Stimulated activated CD8-positive, alpha-beta memory T cell treated with anti-CD3 and anti-CD28 coated beads, Interleukin-2, amount 100 ng/mL, for 1 hour (primary cell): ENCODE results near the gene MB21D2.

Experiments
- DNase-seq, 2 donors: peaks; one replicate each; pipeline ENCODE4 v3.0.0-alpha.2; 2020; ENCODE audit warnings: low read depth in 2 of 2

The MB21D2 gene

GRCh38 chr3:192923731-192924130 lies 6.1 kb upstream of the MB21D2 start:
- no peak for DNase-seq

- no peak for DNase-seq
These were observed 4.1 kb upstream of the MB21D2 start for GRCh38 chr3:192921793-192922192.

- DNase-seq, result no peak
These were observed 2.8 kb upstream of the MB21D2 start for GRCh38 chr3:192920411-192920810.

- no peak for DNase-seq
These were observed 2.2 kb upstream of the MB21D2 start for GRCh38 chr3:192919901-192920300.

- no peak for DNase-seq
These were observed 576 bp upstream of the MB21D2 start for GRCh38 chr3:192918275-192918588.

GRCh38 chr3:192917028-192917403 lies 640 bp downstream of the MB21D2 start:
- DNase-seq, result no peak

- no peak for DNase-seq
These were observed 1.2 kb downstream of the MB21D2 start for GRCh38 chr3:192916371-192917027.

GRCh38 chr3:192915722-192916121 lies 1.9 kb downstream of the MB21D2 start:
- no peak for DNase-seq

- no peak for DNase-seq
These were observed 2.4 kb downstream of the MB21D2 start for GRCh38 chr3:192915304-192915703.

GRCh38 chr3:192914848-192915247 lies 2.8 kb downstream of the MB21D2 start:
- no peak for DNase-seq

- DNase-seq, result no peak
These were observed 4.1 kb downstream of the MB21D2 start for GRCh38 chr3:192913540-192913939.

GRCh38 chr3:192911293-192911692 lies 6.4 kb downstream of the MB21D2 start:
- no peak for DNase-seq

- no peak for DNase-seq
These were observed 9.9 kb downstream of the MB21D2 start for GRCh38 chr3:192907784-192908183.

GRCh38 chr3:192906940-192907339 lies 10.7 kb downstream of the MB21D2 start:
- DNase-seq, result no peak

GRCh38 chr3:192905980-192906678 lies 11.5 kb downstream of the MB21D2 start:
- no peak for DNase-seq

GRCh38 chr3:192904632-192905289 lies 12.9 kb downstream of the MB21D2 start:
- no peak for DNase-seq

GRCh38 chr3:192902549-192902948 lies 15.1 kb downstream of the MB21D2 start:
- DNase-seq, result no peak

GRCh38 chr3:192901435-192901834 lies 16.2 kb downstream of the MB21D2 start:
- DNase-seq, result no peak

GRCh38 chr3:192899540-192899982 lies 18.1 kb downstream of the MB21D2 start:
- no peak for DNase-seq

- DNase-seq, result no peak
These were observed 20.7 kb downstream of the MB21D2 start for GRCh38 chr3:192897005-192897404.

GRCh38 chr3:192896208-192896607 lies 21.4 kb downstream of the MB21D2 start:
- no peak for DNase-seq

- no peak for DNase-seq
These were observed 23.0 kb downstream of the MB21D2 start for GRCh38 chr3:192894676-192895075.
